ENCODE measurements around the gene HOXA5.
A peak's percentile ranks its signal among the peaks of the same experiment; 100 is the strongest.

Gene HOXA5

GRCh38 chr7:27156916-27157701 lies 13.6 kb upstream of the HOXA5 start (continued):
- no peak for TF ChIP-seq ZNF521 (tag by site-specific recombination; IDR thresholded peaks at IDR 0.05)

DNA sequence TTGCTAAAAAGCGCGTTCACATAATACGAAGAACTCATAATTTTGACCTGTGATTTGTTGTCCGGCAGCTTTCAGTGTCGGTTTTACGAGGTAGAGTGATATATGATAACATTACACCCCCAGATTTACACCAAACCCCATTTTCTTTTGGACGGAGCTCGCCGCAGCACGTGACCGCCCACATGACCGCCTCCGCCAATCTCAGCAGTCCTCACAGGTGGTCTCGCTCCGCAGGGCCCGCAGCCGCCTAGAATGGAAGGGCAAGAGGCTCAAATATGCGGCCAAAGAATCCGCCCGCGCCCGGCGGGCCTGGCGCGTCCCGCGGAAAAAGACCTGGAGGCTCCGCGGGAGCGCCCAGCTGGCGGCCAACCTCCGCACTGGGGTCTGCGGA lies 13.0 kb upstream of the HOXA5 start, which contains the start of gene HOXA7:
TSS of gene HOXA7 (minus strand) at position 168 of the 391 bp plus-strand sequence. CDS start at position 38, 130 bp downstream.
- CTCF ChIA-PET = interaction anchor here (0.7 to 2.8 kb wide), 5 partner anchors 13 to 1264 kb away, joined by 3 to 11 read pairs (median 3); partner anchors contain the start of gene HOXA5
- Histone ChIP-seq H3K36me3 (ENCODE audit: control insufficient read depth in 2 of 2, insufficient read depth in 1 of 2, low read length in 2 of 2) (peaks cover 0 to 8% of the 10 kb centered on the region in 2 experiments; a peak in 1 of 3 replicates), H3K4me1 (ENCODE audit: control insufficient read depth, insufficient read depth, low read length) (peaks cover 13% of the 10 kb centered on the region), H3K4me3 (ENCODE audit: low read depth, low read length) (peak within 1 kb of the TSS; percentile 69), H3K9me3 (ENCODE audit: control insufficient read depth, insufficient read depth, low read depth, low read length) (no peaks in the 10 kb centered on the region), H3K27ac (ENCODE audit: extremely low read depth, low read depth, low read length) (peak within 1 kb of the TSS; percentile 94)
- POLR2A ChIA-PET = interaction anchor here (0.5 to 2.3 kb wide), 15 partner anchors 8 to 1294 kb away, joined by 3 to 17 read pairs (median 4); partner anchors contain the start of genes HOXA11, HOXA4, HOXA5 and SKAP2
- TF ChIP-seq, protein P1, sequence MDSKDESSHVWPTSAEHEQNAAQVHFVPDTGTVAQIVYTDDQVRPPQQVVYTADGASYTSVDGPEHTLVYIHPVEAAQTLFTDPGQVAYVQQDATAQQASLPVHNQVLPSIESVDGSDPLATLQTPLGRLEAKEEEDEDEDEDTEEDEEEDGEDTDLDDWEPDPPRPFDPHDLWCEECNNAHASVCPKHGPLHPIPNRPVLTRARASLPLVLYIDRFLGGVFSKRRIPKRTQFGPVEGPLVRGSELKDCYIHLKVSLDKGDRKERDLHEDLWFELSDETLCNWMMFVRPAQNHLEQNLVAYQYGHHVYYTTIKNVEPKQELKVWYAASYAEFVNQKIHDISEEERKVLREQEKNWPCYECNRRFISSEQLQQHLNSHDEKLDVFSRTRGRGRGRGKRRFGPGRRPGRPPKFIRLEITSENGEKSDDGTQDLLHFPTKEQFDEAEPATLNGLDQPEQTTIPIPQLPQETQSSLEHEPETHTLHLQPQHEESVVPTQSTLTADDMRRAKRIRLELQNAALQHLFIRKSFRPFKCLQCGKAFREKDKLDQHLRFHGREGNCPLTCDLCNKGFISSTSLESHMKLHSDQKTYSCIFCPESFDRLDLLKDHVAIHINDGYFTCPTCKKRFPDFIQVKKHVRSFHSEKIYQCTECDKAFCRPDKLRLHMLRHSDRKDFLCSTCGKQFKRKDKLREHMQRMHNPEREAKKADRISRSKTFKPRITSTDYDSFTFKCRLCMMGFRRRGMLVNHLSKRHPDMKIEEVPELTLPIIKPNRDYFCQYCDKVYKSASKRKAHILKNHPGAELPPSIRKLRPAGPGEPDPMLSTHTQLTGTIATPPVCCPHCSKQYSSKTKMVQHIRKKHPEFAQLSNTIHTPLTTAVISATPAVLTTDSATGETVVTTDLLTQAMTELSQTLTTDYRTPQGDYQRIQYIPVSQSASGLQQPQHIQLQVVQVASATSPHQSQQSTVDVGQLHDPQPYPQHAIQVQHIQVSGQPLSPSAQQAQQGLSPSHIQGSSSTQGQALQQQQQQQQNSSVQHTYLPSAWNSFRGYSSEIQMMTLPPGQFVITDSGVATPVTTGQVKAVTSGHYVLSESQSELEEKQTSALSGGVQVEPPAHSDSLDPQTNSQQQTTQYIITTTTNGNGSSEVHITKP (tag by site-specific recombination; IDR thresholded peaks at IDR 0.05) = peak; percentile 83
- TF ChIP-seq ZXDB (tag by site-specific recombination; IDR thresholded peaks at IDR 0.05) (peak; percentile 22; the same call in 1 of the 2 replicates), ZBTB8A (tag by site-specific recombination; IDR thresholded peaks at IDR 0.05) (peak; percentile 4; the same call in 1 of the 2 replicates), FEZF1 (tag by site-specific recombination; IDR thresholded peaks at IDR 0.05) (peak; percentile 69), CTCF (tag by site-specific recombination; IDR thresholded peaks at IDR 0.05) (no peak), BCL6B (tag by site-specific recombination; IDR thresholded peaks at IDR 0.05) (no peak), ZFHX2 (tag by site-specific recombination; conservative IDR thresholded peaks at IDR 0.05) (peak; percentile 97), GLIS1 (tag by site-specific recombination; IDR thresholded peaks at IDR 0.05) (peak; percentile 86), ZIC2 (tag by site-specific recombination; IDR thresholded peaks at IDR 0.05) (peak; percentile 77), YY2 (tag by site-specific recombination; IDR thresholded peaks at IDR 0.05) (0 out of 2 replicates have a peak, but pooled peaks have one; percentile 26), GLIS2 (tag by site-specific recombination; IDR thresholded peaks at IDR 0.05) (peak; percentile 90), ZNF792 (tag by site-specific recombination; IDR thresholded peaks at IDR 0.05) (no peak), ZNF449 (tag by site-specific recombination; IDR thresholded peaks at IDR 0.05) (peak; percentile 66), TRIM28 (IDR thresholded peaks at IDR 0.05; ENCODE audit: borderline replicate concordance, low read length) (no peak), GFI1B (tag by site-specific recombination; IDR thresholded peaks at IDR 0.05) (peak; percentile 86), SCRT2 (tag by site-specific recombination; IDR thresholded peaks at IDR 0.05) (peak; percentile 60; the same call in 1 of the 2 replicates)
- TF ChIP-seq, protein P2, sequence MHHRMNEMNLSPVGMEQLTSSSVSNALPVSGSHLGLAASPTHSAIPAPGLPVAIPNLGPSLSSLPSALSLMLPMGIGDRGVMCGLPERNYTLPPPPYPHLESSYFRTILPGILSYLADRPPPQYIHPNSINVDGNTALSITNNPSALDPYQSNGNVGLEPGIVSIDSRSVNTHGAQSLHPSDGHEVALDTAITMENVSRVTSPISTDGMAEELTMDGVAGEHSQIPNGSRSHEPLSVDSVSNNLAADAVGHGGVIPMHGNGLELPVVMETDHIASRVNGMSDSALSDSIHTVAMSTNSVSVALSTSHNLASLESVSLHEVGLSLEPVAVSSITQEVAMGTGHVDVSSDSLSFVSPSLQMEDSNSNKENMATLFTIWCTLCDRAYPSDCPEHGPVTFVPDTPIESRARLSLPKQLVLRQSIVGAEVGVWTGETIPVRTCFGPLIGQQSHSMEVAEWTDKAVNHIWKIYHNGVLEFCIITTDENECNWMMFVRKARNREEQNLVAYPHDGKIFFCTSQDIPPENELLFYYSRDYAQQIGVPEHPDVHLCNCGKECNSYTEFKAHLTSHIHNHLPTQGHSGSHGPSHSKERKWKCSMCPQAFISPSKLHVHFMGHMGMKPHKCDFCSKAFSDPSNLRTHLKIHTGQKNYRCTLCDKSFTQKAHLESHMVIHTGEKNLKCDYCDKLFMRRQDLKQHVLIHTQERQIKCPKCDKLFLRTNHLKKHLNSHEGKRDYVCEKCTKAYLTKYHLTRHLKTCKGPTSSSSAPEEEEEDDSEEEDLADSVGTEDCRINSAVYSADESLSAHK (tag by site-specific recombination; IDR thresholded peaks at IDR 0.05) = 0 out of 2 replicates have a peak, but pooled peaks have one; percentile 24
- TF ChIP-seq, protein P3, sequence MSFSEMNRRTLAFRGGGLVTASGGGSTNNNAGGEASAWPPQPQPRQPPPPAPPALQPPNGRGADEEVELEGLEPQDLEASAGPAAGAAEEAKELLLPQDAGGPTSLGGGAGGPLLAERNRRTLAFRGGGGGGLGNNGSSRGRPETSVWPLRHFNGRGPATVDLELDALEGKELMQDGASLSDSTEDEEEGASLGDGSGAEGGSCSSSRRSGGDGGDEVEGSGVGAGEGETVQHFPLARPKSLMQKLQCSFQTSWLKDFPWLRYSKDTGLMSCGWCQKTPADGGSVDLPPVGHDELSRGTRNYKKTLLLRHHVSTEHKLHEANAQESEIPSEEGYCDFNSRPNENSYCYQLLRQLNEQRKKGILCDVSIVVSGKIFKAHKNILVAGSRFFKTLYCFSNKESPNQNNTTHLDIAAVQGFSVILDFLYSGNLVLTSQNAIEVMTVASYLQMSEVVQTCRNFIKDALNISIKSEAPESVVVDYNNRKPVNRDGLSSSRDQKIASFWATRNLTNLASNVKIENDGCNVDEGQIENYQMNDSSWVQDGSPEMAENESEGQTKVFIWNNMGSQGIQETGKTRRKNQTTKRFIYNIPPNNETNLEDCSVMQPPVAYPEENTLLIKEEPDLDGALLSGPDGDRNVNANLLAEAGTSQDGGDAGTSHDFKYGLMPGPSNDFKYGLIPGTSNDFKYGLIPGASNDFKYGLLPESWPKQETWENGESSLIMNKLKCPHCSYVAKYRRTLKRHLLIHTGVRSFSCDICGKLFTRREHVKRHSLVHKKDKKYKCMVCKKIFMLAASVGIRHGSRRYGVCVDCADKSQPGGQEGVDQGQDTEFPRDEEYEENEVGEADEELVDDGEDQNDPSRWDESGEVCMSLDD (tag by site-specific recombination; IDR thresholded peaks at IDR 0.05) = peak; percentile 84
